CD4-positive, alpha-beta memory T cell (primary cell): ENCODE data around the gene PRM2. TPM values are rescaled to one million over a fixed set of nuclear protein-coding genes. Genes with fewer than 3 reads are reported as not detected.

Source experiments
- CTCF ChIA-PET: fragments of 350-600 bp; sonication (Branson Sonifier 250); formaldehyde crosslinking; loops from one replicate; lab custom pipeline; 2021; ENCODE audit warnings: inconsistent platforms; ENCODE audit not compliant: partially characterized antibody; lab: Charles Lee
- POLR2A ChIA-PET: fragments of 350-600 bp; sonication (Branson Sonifier 250); formaldehyde crosslinking; loops from one replicate; lab custom pipeline; 2021; ENCODE audit not compliant: partially characterized antibody; lab: Charles Lee
- DNase-seq, 5 donors: peaks; one replicate each; pipeline versions ENCODE4 v3.0.0 to v3.0.0-alpha.2; 2020 to 2022; ENCODE audit warnings: mixed read lengths in 1 of 5
- H3K27ac ChIP-seq: one replicate; pipeline ENCODE4 v1.7.0; 2013; ENCODE audit warnings: low read depth, low read length
- H3K27me3 ChIP-seq: 2 replicates; pipeline ENCODE4 v1.7.0; 2013; ENCODE audit warnings: mild to moderate bottlenecking, low read length, moderate library complexity; ENCODE audit not compliant: insufficient read depth
- H3K36me3 ChIP-seq: 2 replicates; pipeline ENCODE4 v1.7.0; 2013; ENCODE audit warnings: mild to moderate bottlenecking, low read length, moderate library complexity; ENCODE audit not compliant: insufficient read depth
- H3K4me1 ChIP-seq: 2 replicates; pipeline ENCODE4 v1.7.0; 2013; ENCODE audit warnings: mild to moderate bottlenecking, low read length, moderate library complexity; ENCODE audit not compliant: insufficient read depth
- H3K4me3 ChIP-seq, 2 donors: one replicate each; pipeline ENCODE4 v1.7.0; 2013; ENCODE audit warnings: low read length in 2 of 2, mild to moderate bottlenecking in 1 of 2
- H3K9me3 ChIP-seq, 2 donors: one replicate each; pipeline ENCODE4 v1.7.0; 2013; ENCODE audit warnings: low read length in 2 of 2, control low read depth in 1 of 2; ENCODE audit not compliant: control insufficient read depth in 1 of 2
- H3K27ac Mint-ChIP-seq, 7 donors: one replicate each; pipeline ENCODE4 v1.8.0; 2020 to 2021; ENCODE audit warnings: mixed read lengths in 7 of 7, mild to moderate bottlenecking in 6 of 7, inconsistent platforms in 3 of 7, moderate library complexity in 3 of 7
- H3K27me3 Mint-ChIP-seq, 2 donors: one replicate each; pipeline ENCODE4 v1.8.0; 2020 to 2021; ENCODE audit warnings: mixed read lengths in 2 of 2
- H3K36me3 Mint-ChIP-seq, 2 donors: one replicate each; pipeline ENCODE4 v1.8.0; 2020 to 2021; ENCODE audit warnings: mixed read lengths in 2 of 2, inconsistent platforms in 1 of 2, mild to moderate bottlenecking in 1 of 2
- H3K4me1 Mint-ChIP-seq, 4 donors: one replicate each; pipeline ENCODE4 v1.8.0; 2020 to 2021; ENCODE audit warnings: mixed read lengths in 4 of 4, mild to moderate bottlenecking in 1 of 4
- H3K4me3 Mint-ChIP-seq, 8 donors: one replicate each; pipeline ENCODE4 v1.8.0; 2020 to 2021; ENCODE audit warnings: mixed read lengths in 8 of 8, mild to moderate bottlenecking in 7 of 8, moderate library complexity in 6 of 8, inconsistent platforms in 3 of 8
- H3K9me3 Mint-ChIP-seq, 8 donors: one replicate each; pipeline ENCODE4 v1.8.0; 2020 to 2021; ENCODE audit warnings: mixed read lengths in 8 of 8, mild to moderate bottlenecking in 5 of 8, inconsistent platforms in 3 of 8, moderate library complexity in 1 of 8
- intact Hi-C: fragments of 100-400 bp; cut with micrococcal nuclease; formaldehyde crosslinking; loops from one replicate; pipeline ENCODE4 v1.15.1; 2023
- polyA plus RNA-seq, 2 donors: library from polyadenylated mRNA; unstranded; fragments of 300-500 nt; fragmentation: Illumina TruSeq; gene quantifications; one replicate each; pipeline ENCODE4 v1.2.3, GENCODE V29; 2021
- total RNA-seq, 2 experiments: library from RNA; stranded (reverse); gene quantifications; one replicate each; pipeline ENCODE4 v1.2.3, GENCODE V29; 2021

Gene PRM2
- total and polyA plus RNA-seq, 4 experiments from 2014 or later = not detected

GRCh38 chr16:11307639-11308492 is 31.6 kb upstream of the PRM2 start:
- no peak overlapping the region for H3K4me3 ChIP-seq
- no peaks in the 10 kb centered on the region for H3K36me3 Mint-ChIP-seq
- H3K36me3 ChIP-seq = no peaks in the 10 kb centered on the region
- intact Hi-C loops = no loop called here
- CTCF ChIA-PET = interaction anchor here (1.0 kb wide), 1 partner anchor 55 kb away, joined by 4 read pairs; no protein-coding TSS in a partner anchor
- H3K27ac Mint-ChIP-seq = no peak overlapping the region
- peaks cover 17 to 32% (median 26%) of the 10 kb centered on the region in 4 donors for H3K4me1 Mint-ChIP-seq
- H3K4me3 Mint-ChIP-seq = no peak overlapping the region
- no peak for DNase-seq
- peaks cover 0 to 2% (median 0%) of the 10 kb centered on the region in 8 donors for H3K9me3 Mint-ChIP-seq
- H3K27me3 ChIP-seq = no peaks in the 10 kb centered on the region
- H3K27me3 Mint-ChIP-seq = no peaks in the 10 kb centered on the region
- H3K9me3 ChIP-seq = no peaks in the 10 kb centered on the region
- H3K4me1 ChIP-seq = peaks cover 30% of the 10 kb centered on the region
- POLR2A ChIA-PET = no interaction called here
- no peak overlapping the region for H3K27ac ChIP-seq

- Histone ChIP-seq H3K4me3 (no peak overlapping the region), H3K27me3 (no peaks in the 10 kb centered on the region), H3K36me3 (no peaks in the 10 kb centered on the region), H3K9me3 (no peaks in the 10 kb centered on the region), H3K4me1 (peaks cover 23% of the 10 kb centered on the region), H3K27ac (no peak overlapping the region)
- POLR2A ChIA-PET = no interaction called here
- Mint-ChIP-seq H3K27ac (no peak overlapping the region), H3K27me3 (no peaks in the 10 kb centered on the region), H3K9me3 (peaks cover 0 to 2% (median 0%) of the 10 kb centered on the region in 8 donors), H3K4me1 (peaks cover 12 to 25% (median 20%) of the 10 kb centered on the region in 4 donors), H3K4me3 (no peak overlapping the region), H3K36me3 (no peaks in the 10 kb centered on the region)
- intact Hi-C loops = no loop called here
- CTCF ChIA-PET = interaction anchor here (1.0 kb wide), 1 partner anchor 54 kb away, joined by 4 read pairs; no protein-coding TSS in a partner anchor
- DNase-seq = no peak
Measured at GRCh38 chr16:11306997-11307638, 30.8 kb upstream of the PRM2 start.

GRCh38 chr16:11306381-11306780 is 30.1 kb upstream of the PRM2 start:
- Histone ChIP-seq H3K9me3 (no peaks in the 10 kb centered on the region), H3K4me3 (no peak overlapping the region), H3K36me3 (no peaks in the 10 kb centered on the region), H3K27ac (no peak overlapping the region), H3K4me1 (peaks cover 18% of the 10 kb centered on the region), H3K27me3 (no peaks in the 10 kb centered on the region)
- Mint-ChIP-seq H3K27ac (no peak overlapping the region), H3K4me3 (no peak overlapping the region), H3K9me3 (peaks cover 0 to 2% (median 0%) of the 10 kb centered on the region in 8 donors), H3K4me1 (peaks cover 10 to 18% (median 14%) of the 10 kb centered on the region in 4 donors), H3K27me3 (peaks cover 0 to 2% of the 10 kb centered on the region in 2 donors), H3K36me3 (no peaks in the 10 kb centered on the region)
- intact Hi-C loops = no loop called here
- CTCF ChIA-PET = interaction anchor here (1.1 kb wide), 1 partner anchor 9 kb away, joined by 3 read pairs; no protein-coding TSS in a partner anchor
- DNase-seq = no peak
- POLR2A ChIA-PET = no interaction called here

GRCh38 chr16:11303405-11304138 is 27.3 kb upstream of the PRM2 start:
- ChIA-PET POLR2A (no interaction called here), CTCF (no interaction called here)
- H3K27ac ChIP-seq = no peak overlapping the region
- no peak overlapping the region for H3K4me3 Mint-ChIP-seq
- H3K4me1 ChIP-seq = no peaks in the 10 kb centered on the region
- no peaks in the 10 kb centered on the region for H3K27me3 ChIP-seq
- DNase-seq = no peak
- no peak overlapping the region for H3K4me3 ChIP-seq
- H3K36me3 Mint-ChIP-seq = no peaks in the 10 kb centered on the region
- H3K36me3 ChIP-seq = no peaks in the 10 kb centered on the region
- intact Hi-C loops = no loop called here
- peaks cover 0 to 2% (median 0%) of the 10 kb centered on the region in 8 donors for H3K9me3 Mint-ChIP-seq
- peaks cover 0 to 2% of the 10 kb centered on the region in 2 donors for H3K27me3 Mint-ChIP-seq
- no peaks in the 10 kb centered on the region for H3K4me1 Mint-ChIP-seq
- H3K27ac Mint-ChIP-seq = no peak overlapping the region
- no peaks in the 10 kb centered on the region for H3K9me3 ChIP-seq

- Mint-ChIP-seq H3K36me3 (no peaks in the 10 kb centered on the region), H3K9me3 (peaks cover 0 to 2% (median 0%) of the 10 kb centered on the region in 8 donors), H3K27ac (no peak overlapping the region), H3K4me3 (no peak overlapping the region), H3K4me1 (peaks cover 0 to 2% (median under 1%) of the 10 kb centered on the region in 4 donors), H3K27me3 (peaks cover 0 to 2% of the 10 kb centered on the region in 2 donors)
- Histone ChIP-seq H3K36me3 (no peaks in the 10 kb centered on the region), H3K4me3 (no peak overlapping the region), H3K27ac (no peak overlapping the region), H3K9me3 (no peaks in the 10 kb centered on the region), H3K27me3 (no peaks in the 10 kb centered on the region), H3K4me1 (peaks cover 3% of the 10 kb centered on the region)
- POLR2A ChIA-PET = no interaction called here
- DNase-seq = no peak
- CTCF ChIA-PET = no interaction called here
- intact Hi-C loops = no loop called here
Measured at GRCh38 chr16:11302977-11303376, 26.7 kb upstream of the PRM2 start.

- Histone ChIP-seq H3K27ac (no peak overlapping the region), H3K4me1 (peaks cover 14% of the 10 kb centered on the region), H3K36me3 (no peaks in the 10 kb centered on the region), H3K9me3 (no peaks in the 10 kb centered on the region), H3K4me3 (no peak overlapping the region), H3K27me3 (no peaks in the 10 kb centered on the region)
- Mint-ChIP-seq H3K4me1 (peaks cover 11% of the 10 kb centered on the region in 4 donors), H3K9me3 (peaks cover 0 to 2% (median 0%) of the 10 kb centered on the region in 8 donors), H3K27me3 (peaks cover 0 to 2% of the 10 kb centered on the region in 2 donors), H3K36me3 (no peaks in the 10 kb centered on the region), H3K27ac (no peak overlapping the region), H3K4me3 (no peak overlapping the region)
- intact Hi-C loops = no loop called here
- POLR2A ChIA-PET = no interaction called here
- CTCF ChIA-PET = no interaction called here
- no peak for DNase-seq
Measured at GRCh38 chr16:11301645-11302501, 25.6 kb upstream of the PRM2 start.
